HG02981 (cell line): Measurements from ENCODE around the gene CDK11B.
"Not testable (repeated sequence)": the region's sequence is repeated elsewhere in the genome, so short reads cannot be mapped to it uniquely, and the experiment has no call there.

Experiments
- ATAC-seq: cut with Tn5 transposase; IDR thresholded peaks from one replicate; pipeline ENCODE4 v1.9.1; 2021; ENCODE audit warnings: mild to moderate bottlenecking, moderate library complexity; ENCODE audit not compliant: unreplicated experiment

Gene CDK11B

DNA sequence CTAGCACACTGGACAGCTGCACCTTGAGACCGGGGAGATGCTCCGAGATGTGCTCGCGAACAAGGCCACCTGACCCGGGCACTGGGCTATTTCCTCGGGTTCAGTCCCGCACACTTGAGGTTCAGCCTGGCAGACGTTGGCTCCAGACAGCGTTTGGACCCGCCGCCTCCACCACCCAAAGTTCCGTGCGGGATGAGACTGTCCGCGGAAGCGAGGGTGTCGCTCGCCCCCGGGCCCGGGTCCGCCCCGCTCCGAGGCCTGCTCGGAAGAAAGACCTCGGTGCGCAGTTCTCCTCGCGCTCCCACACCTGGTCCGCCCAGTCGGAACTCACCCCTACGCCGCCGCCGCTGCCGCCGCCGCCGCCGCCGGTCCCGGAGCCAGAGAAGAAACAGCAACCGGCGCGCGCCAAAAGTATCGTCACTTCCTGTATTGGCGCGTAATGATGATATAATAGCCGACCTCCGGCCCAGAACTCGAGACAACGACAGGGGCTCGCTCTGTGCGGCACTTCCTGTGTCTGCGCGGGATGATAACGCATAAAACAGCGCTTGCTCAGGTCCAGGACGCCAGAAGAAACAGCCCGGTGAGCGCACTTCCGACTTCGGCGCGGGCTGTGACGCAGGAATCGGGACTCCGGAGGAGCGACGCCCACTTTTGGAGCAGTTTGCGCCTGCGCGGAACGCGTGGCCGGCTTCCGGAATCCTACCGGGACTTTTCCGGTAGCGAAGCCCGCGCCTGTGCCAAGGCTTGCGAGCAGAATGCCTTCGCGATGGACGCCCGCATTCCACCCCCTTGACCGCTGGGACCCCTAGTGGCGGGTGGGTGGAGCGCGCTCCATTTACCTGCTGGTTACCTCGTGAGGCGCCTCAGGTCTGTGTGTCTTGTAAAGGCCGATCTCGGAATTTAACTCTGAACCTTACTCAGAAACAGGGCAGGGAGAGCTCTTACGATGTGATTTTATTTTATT lies at the start of gene CDK11B:
Gene CDK11B (minus strand): TSS at position 422 of the 967 bp plus-strand sequence. CDS start 1,519 bp downstream, outside the sequence.
- ATAC-seq = peak; percentile 84

DNA sequence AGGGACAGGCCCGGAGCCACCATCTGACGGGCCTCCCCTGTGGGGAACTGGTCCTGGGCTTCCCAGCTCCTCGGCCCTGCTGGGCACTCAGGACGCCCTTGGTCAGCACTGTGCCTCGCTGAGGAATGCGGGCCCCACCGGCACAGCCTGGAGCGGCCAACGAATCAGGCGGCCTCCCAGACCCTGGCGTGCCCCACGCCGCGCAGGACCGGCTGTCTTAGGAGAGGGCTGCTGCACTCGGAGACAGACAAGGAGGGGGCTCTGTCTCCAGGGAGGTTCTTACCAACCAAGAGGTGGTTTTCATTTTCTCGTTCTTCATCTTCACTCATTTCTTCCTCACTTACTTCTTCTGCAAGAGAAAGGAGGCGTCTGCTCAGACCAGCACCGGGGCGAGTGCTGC lies 49.1 kb upstream of the CDK11B start:
- ATAC-seq = not testable (repeated sequence)

DNA sequence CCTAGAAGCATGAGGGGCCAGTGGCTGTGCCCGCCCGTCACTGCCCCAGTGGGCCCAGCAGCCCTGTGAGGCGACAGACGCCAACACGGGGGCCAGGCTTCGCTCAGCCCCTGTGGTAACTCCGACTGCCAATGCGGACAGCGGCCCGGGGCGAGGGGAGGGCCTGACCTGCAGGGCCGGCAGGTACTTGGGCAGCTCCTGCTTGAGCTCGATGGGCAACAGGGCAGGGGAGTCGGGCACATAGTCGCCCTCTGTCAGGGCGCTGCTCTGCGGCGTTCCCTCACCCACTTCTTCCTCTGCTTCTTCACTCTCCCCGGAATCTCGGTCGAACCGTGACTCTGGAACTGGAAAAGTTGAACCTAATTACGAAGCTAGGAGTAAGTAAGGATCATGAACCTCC lies 48.4 kb upstream of the CDK11B start:
- not testable (repeated sequence) for ATAC-seq

DNA sequence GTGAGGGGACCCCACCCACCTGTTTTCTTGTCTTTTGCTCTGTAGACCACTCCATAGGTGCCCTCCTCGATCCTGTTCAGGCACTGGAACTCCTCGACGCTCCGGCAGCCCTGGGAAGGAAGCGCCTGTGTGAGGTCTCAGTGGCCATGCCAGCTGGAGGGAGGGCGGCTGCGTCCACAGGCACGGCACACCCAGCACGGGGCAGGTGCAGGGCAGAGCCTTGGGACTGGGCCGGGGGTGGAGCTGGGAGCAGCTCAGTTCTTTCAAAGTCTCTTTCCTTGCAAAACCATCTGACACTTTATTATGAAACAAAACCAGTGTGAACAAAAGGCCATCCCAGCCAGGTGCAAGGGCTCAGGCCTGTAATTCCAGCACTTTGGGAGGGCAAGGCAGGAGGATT lies 46.8 kb upstream of the CDK11B start:
- ATAC-seq = not testable (repeated sequence)

DNA sequence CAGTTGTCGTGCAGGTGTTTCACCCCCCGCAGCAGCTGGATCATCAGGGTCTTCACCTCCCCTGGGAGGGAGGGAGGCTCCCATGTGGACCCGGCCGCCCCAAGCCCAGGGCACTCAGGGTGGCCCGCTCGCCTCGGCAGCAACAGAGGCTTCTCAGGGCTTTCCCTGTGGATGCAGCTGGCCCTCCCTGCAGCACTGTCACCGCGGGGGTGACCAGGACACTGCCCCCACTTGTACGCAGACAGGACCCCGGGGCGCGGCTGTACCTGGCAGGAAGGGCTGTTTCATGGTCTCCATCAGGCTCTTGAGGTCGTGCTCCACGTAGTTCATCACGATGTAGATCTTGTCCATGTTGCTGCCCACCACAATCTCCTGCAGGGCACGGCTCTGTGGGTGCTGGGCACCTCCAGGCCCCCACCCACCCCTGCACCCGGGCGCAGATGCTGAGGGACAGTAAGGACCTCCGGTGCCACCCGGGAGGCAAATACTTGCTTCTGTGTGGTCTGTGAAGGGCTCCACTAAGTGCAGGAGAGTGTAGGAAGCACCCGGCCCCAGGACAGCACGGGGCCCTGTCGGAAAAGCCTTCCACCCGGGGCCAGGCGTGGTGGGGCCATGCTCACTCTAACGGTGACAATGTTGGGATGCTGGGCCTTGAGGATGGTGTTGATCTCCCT lies 45.6 kb upstream of the CDK11B start:
- ATAC-seq = not testable (repeated sequence)

DNA sequence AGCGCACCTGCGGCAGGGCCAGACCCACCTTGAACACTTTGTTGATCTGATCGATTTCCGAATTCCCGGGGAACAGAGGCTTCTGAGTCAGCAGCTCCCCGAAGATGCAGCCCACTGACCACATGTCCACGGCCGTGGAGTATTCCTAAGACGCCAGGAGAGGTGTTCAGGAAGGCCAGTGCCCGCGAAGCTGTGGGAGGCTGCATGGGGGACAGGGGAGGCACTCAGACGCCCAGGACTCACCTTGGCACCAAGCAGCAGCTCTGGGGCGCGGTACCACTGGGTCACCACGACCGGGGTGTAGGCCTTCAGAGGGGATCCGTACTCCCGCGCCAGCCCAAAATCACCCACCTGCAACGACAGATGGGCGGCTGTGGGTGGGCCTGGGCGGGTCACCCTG lies 45.0 kb upstream of the CDK11B start:
- no peak for ATAC-seq

DNA sequence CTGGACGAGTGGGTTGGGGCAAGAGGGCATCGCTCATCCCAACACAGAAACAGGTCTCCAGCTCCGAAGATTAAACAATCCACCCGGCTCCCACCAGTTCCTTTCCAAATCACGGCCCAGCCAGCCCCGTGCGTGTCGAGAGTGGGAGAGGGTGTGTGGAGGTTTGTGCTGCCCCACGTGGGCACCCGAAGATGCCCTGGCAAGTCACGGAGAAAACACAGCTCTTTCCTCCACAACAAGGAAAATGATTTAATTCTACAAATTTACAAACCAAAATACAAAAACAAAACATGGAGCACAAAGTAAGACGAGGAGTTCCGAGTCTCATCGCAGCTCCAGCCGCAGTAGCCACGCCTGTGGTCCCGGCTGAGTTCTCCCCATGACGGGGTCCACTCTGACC lies 43.7 kb upstream of the CDK11B start:
- not testable (repeated sequence) for ATAC-seq

DNA sequence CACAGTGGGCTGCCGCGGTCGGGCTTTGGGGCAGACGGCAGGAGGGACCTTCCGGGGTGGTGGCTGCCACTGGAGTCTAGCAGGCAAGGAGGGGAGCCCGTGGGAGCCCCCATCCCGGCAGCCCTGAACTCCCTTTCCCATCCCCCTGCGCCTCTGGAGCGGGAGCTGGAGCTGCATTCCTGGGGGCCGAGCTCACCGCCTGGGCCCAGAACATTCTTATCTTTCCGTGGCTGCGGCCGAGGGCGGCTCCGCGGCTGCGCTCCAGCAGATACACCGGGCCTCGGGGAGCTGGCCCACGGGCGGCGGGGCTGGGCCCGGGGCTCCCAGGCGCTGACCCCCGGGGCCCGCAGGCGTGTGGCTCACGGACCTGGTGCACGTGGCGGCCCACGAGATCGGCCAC lies 41.8 kb upstream of the CDK11B start:
- ATAC-seq = not testable (repeated sequence)

DNA sequence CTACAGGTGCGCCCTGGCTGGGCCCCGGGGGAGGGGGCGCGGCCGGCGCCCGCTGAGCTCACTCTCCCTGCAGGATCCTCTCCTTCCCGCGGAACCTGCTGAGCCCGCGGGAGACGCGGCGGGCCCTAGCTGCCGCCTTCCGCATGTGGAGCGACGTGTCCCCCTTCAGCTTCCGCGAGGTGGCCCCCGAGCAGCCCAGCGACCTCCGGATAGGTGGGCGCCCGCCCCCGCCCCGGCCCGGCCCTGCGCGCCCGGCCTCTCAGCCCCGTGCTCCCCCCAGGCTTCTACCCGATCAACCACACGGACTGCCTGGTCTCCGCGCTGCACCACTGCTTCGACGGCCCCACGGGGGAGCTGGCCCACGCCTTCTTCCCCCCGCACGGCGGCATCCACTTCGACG lies 41.3 kb upstream of the CDK11B start:
- not testable (repeated sequence) for ATAC-seq

DNA sequence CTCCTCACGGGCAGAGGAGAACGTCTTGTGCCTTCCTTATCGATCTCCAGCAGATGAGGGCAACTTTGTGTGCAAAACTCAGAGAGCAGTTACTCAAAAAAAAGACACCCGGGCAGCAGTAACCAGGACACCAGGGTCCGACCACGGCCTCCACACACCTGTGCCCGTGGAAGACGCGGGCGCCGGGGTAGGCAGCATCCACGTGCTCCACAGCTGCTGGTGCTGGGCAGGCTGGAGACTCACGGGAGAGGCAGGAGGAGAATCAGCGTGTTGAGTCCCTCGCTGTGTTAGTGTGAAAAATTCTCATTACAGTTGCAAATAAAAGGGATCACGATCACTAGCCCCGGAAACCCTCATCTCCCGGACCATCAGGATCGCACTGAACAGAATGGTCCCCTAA lies 40.3 kb upstream of the CDK11B start:
- not testable (repeated sequence) for ATAC-seq

DNA sequence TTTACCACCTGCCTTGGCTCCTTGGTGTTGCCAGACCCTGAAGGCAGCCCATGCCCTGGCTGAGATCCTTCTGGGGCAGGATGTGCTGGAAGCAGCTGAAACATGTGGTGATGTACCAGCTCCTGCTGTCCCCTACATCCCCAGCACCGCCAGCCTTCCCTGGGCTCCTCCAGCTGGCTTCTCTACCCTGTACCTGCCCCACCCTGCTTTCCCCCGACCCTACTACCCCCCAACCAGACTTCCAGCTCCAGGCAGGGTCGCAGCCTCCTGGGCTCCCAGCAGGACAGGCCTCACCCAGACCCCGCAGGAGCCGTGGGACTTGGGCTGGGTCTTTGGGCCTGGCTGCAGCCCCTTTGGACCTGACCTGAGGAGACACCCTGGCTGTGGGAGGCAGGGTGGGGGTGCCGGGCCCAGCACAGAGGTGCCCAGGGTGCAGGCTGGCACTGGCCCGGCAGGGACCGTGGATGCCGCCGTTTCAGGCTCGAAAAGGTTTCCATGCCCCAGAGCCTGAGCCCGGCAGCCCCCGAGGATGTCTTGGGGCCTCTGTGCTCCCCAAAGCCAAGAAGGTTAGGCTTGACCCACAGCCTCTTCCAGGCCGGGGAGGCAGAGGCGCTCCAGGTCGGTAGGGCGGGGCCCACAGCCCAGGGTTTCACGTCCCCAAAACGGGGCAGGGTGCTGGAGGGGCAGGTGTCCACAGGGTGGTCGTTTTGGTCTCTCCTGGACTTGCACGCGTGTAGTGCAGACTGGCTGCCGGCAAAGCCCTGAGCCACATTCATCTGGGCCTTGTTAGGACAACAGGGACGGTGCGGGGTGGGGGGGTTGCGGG lies 38.8 kb upstream of the CDK11B start:
- ATAC-seq = not testable (repeated sequence)

DNA sequence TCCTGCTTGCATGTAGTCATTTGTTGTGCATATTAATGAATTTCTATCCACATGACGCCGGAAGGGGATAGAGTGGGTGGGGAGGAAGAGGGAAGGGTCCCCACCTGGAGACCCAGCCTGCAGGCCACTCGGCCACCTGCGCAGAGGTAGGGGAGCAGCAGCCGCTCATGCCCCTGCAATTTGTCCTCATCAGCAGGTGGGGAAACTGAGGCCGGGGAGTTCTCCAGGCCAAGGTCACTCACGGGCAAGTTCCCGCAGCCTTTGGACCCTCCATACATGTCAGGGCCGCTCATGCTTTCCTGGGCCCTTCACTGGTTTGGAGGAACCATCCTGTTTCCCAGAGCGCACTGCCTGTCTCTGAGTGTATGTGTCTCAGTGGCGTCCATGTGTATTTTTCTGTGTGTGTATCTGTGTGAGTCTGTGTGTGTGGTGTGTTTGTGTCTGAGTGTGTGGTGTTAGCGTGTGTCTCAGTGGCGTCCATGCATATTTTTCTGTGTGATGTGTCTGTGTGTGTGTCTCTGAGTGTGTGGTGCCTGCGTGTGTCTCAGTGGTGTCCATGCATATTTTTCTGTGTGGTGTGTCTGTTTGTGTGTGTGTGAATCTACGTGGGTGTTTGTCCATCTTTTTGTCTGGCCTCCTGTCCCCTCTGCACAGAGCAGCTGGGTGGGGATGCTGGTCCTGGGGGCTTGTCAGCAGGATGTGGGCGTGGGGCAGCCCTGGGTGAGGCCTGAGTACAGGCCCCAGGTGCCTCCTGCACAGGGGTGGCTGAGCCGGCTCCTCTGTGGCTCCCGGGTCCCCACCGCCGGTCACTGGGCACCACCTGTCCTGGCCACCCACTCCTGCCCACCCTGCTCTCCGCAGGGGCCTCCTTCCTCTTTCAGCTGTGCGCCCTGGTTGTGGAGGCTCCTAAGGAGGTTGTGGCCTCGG lies 37.9 kb upstream of the CDK11B start:
- not testable (repeated sequence) for ATAC-seq

DNA sequence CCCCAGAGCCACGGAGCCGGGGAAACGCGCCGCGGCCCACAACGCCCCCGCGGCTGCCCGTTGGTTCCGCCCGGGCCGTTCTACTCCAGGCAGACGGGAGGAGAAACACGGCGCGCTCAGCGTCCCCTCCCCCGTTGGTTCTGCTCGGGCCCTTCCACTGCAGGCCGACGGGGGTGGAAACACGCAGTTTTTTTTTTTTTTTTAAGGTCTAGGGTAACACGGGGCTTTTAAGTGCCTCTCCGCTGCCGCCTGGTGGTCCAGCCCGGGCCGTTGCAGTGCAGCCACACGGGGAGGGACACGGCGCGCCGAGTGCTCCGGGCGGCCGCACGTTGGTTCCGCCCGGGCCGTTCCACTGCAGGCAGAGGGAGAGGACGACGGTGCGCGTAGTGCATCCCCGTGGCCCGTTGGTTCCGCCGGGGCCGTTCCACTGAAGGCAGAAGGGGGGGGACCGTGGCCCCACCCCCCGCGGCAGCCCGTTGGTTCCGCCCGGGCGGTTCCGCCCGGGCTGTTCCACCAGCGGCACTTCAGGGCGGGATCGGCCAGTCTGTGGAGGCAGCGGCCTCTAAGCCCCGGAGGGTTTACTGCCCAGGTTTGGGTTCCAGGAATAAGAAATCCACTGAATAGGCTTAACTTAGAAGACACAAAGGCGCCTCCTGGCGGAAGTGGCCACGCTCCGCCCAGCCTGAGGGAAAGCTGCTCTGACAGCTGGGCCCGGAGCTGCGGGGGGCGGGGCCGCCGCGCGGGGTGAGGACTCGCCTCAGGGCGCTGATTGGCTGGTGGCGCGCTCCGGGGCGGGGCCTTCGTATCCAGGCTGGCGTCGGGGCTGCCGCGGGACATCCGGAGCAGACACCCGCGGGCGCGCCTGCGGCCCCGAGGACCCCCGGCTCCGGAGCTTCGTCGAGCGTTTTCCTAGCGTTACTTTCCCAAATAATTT lies 34.2 kb upstream of the CDK11B start, which contains the start of gene SLC35E2B:
Gene SLC35E2B (minus strand): TSS at position 82 of the 934 bp plus-strand sequence. CDS start 16,096 bp downstream, outside the sequence.
- ATAC-seq = peak; percentile 66

DNA sequence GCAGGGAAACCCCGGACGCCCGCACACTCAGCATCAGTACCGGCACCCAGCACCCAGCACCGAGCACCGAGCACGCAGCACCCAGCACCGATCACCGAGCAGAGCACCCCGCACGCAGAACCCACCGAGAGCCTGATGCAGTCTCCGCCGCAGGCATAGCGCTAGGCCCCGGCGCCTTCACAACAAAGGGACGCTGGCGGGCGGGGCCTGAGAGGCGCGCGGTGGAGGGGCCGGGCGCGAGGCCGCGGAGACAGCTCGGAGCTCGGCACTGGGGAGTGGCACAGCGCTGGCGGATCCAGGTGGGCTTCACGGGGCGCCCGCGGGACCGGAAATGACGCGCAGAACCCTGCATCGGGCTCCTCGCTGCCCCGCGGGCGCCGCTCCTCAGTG lies 33.5 kb upstream of the CDK11B start:
- not testable (repeated sequence) for ATAC-seq

DNA sequence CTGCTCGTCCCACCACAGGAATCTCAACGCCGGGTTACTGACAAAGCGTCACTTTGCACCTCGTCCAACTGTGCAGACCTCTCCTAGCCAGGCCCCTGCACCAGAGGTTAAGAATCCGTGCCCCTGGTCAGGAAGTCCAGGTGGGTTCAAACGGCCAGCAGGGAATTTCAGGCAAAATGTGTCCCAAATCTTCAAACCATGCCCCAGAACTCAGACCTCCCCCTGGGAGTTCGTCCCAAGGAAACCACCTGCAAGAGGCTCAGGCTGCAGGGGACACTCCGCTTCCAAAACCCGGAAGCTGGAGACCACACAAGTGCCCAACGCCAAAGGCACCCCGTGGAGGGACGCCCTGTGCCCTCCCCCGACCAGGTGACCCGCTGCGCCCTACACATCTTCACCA lies 32.6 kb upstream of the CDK11B start:
- not testable (repeated sequence) for ATAC-seq

DNA sequence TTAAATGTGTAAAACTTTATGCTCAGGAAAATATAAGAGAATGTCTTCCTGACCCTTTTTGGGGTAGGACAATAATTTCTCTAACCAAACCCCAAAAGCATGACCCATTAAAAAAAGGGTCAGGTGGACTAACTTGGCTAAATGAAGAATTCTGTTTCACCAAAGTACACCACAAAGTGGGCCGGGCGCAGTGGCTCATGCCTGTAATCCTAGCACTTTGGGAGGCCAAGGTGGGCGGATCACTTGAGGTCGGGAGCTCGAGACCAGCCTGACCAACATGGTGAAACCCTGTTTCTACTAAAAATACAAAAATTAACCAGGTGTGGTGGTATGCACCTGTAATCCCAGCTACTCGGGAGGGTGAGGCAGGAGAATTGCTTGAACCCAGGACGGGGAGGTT lies 30.7 kb upstream of the CDK11B start:
- not testable (repeated sequence) for ATAC-seq

DNA sequence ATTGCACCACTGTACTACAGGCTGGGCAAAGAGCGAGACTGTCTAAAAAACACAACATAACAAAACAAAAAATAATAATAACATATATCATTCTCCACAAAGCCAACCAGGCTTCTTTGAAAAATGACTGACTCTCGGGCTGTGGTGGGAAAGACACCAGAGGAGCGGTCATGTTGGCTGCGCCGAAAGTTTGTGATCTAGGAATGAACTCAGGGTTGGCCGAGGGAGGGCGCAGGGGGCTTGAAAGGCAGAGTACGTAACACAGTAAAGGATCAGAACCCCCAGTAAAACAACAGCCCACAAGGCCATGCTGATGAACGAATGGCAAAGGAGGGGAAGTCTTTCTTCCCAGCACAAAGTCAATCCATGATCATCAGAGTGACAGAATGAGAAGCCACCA lies 29.0 kb upstream of the CDK11B start:
- no peak for ATAC-seq

DNA sequence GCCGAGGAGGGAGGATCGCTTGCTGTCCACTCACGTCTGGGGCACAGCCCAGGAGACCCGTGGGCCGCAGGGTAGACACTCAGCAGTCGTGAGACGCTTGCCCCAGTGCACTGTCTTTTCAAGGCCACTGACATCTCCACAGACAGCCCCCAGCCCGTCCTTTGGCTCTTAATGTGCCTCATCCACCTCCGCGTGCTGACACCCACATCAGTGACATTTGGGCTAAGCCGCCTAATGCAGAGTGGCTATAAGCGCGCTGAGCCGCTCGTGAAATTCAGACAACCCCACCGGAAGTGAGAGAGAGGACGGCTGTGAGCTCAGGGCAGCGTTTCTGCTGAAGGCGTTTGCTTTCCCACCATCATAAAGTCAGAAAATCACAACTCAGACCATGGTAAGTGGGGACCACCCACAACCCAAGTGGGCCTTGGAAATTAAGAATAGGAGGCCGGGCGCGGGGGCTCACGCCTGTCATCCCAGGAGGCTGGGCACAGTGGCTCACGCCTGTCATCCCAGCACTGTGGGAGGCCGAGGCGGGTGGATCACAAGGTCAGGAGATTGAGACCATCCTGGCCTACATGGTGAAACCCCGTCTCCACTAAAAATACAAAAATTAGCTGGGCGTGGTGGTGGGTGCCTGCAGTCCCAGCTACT lies 25.4 kb upstream of the CDK11B start:
- no peak for ATAC-seq
